Esophagus squamous epithelium (tissue), 4 donors: Measurements from ENCODE around the gene RTN3.

Experiments used
- POLR2A ChIP-seq, 4 donors: fragments of 450-650 bp; IDR thresholded peaks; one replicate each; pipeline ENCODE4 v1.6.1; 2017; ENCODE audit warnings: antibody characterized with exemption in 4 of 4, mild to moderate bottlenecking in 4 of 4, moderate library complexity in 3 of 4
- TF ChIP-seq, protein P1 (sequence below), 6 experiments: fragments of 450-650 bp in 4 of 6; fragments of 200-600 bp in 2 of 6; sonication (generic) in 2 of 6; IDR thresholded peaks; one replicate each; pipeline ENCODE4 v1.5.1; 2016 to 2019; ENCODE audit warnings: antibody characterized with exemption in 6 of 6, mild to moderate bottlenecking in 4 of 6, moderate library complexity in 4 of 6

DNA sequence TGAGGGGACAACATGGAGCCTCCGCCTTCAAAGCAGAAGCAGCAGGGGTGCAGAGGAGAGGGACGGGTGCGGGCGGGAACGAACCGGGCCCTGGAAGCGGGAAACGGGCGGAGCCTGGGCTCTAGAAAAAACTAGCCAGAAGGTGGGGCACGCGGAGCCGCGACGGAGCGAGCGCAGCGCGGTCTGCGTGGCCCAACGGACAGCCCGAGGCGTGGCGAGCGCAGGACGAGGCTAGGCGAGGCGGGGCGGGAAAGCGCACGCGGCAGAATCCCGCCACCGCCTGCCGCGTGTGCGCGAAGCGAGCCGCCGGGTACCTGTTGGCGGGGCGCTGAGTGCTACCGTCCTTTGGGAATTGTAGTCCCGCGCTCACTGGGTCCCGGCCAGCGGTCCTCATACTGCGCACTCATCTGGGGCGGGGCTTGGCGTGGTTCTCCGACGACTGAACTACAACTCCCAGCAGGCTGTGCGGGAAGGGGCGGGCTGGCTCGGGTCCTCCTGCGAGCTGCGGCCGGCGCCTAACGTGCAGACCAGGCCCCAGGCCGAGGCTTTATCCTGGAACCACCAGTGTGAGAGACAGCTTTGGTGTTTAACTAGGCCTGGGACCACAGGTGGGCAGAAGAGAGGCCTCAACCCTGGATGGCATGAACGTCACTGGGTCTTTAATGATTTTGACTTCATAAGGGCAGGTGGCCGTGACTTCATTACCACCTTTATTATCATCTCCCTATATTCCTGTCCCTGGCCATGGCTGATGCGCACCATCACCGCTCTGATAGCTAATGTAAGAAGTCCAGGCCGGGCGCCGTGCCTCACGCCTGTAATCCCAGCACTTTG is 9.8 kb upstream of the RTN3 start, which contains the start of gene ATL3:
- TF ChIP-seq, protein P1, sequence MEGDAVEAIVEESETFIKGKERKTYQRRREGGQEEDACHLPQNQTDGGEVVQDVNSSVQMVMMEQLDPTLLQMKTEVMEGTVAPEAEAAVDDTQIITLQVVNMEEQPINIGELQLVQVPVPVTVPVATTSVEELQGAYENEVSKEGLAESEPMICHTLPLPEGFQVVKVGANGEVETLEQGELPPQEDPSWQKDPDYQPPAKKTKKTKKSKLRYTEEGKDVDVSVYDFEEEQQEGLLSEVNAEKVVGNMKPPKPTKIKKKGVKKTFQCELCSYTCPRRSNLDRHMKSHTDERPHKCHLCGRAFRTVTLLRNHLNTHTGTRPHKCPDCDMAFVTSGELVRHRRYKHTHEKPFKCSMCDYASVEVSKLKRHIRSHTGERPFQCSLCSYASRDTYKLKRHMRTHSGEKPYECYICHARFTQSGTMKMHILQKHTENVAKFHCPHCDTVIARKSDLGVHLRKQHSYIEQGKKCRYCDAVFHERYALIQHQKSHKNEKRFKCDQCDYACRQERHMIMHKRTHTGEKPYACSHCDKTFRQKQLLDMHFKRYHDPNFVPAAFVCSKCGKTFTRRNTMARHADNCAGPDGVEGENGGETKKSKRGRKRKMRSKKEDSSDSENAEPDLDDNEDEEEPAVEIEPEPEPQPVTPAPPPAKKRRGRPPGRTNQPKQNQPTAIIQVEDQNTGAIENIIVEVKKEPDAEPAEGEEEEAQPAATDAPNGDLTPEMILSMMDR (IDR thresholded peaks at IDR 0.05), result peak in 5 of 6 experiments; percentile 4 to 22 (median 13)
- TF ChIP-seq POLR2A (IDR thresholded peaks at IDR 0.05), result peak in 2 of 4 donors; percentile 61 to 73
